OCI-LY7 (cell line): ENCODE data around the gene TSACC. TPM values are rescaled to one million over a fixed set of nuclear protein-coding genes. Genes with fewer than 3 reads are reported as not detected.

ENCODE experiments used
- BruUV-seq: library from RNA; stranded (reverse); fragments of 400-500 nt; replicated peaks from 2 replicates; lab custom pipeline; 2021; lab: Mats Ljungman, UMichigan
- CTCF ChIA-PET: fragments of 300-600 bp; sonication (Branson Sonifier 250); formaldehyde crosslinking; loops from one replicate; lab custom pipeline; 2022; ENCODE audit warnings: antibody characterized with exemption; ENCODE audit not compliant: unreplicated experiment; lab: Charles Lee
- POLR2A ChIA-PET: fragments of 300-600 bp; sonication (Branson Sonifier 250); formaldehyde crosslinking; loops from one replicate; lab custom pipeline; 2022; ENCODE audit warnings: antibody characterized with exemption; lab: Charles Lee
- DNase-seq: peaks from one replicate; pipeline ENCODE4 v3.0.0-alpha.2; 2015; ENCODE audit warnings: low spot score
- H2AFZ ChIP-seq: fragments of 200-600 bp; sonication (generic), shearing (Covaris generic); 2 replicates; pipeline ENCODE4 v1.6.1; 2014; ENCODE audit warnings: mild to moderate bottlenecking, antibody characterized with exemption, low read length, moderate library complexity
- H3K27ac ChIP-seq: fragments of 200-600 bp; sonication (generic); 2 replicates; pipeline ENCODE4 v1.5.1; 2014; ENCODE audit warnings: mixed run types, low read depth, mild to moderate bottlenecking, moderate library complexity, low read length, inconsistent platforms; ENCODE audit not compliant: poor library complexity, severe bottlenecking
- H3K36me3 ChIP-seq: fragments of 200-600 bp; sonication (generic); 2 replicates; pipeline ENCODE4 v1.6.1; 2014; ENCODE audit warnings: mild to moderate bottlenecking, antibody characterized with exemption, low read length, moderate library complexity, mixed read lengths; ENCODE audit not compliant: insufficient read depth
- H3K4me1 ChIP-seq: fragments of 200-600 bp; sonication (generic); 2 replicates; pipeline ENCODE4 v1.5.1; 2014; ENCODE audit warnings: mild to moderate bottlenecking, low read length; ENCODE audit not compliant: insufficient read depth, poor library complexity, severe bottlenecking
- H3K4me2 ChIP-seq: fragments of 200-600 bp; sonication (generic); 2 replicates; pipeline ENCODE4 v1.6.1; 2014; ENCODE audit warnings: mild to moderate bottlenecking, low read length
- H3K4me3 ChIP-seq: fragments of 200-600 bp; sonication (generic); 2 replicates; pipeline ENCODE4 v1.5.1; 2014; ENCODE audit warnings: mild to moderate bottlenecking, low read depth, low read length; ENCODE audit not compliant: poor library complexity, severe bottlenecking
- H3K79me2 ChIP-seq: fragments of 200-600 bp; sonication (generic); 2 replicates; pipeline ENCODE4 v1.6.1; 2016; ENCODE audit warnings: low read depth, mild to moderate bottlenecking, low read length, moderate library complexity, mixed read lengths; ENCODE audit not compliant: insufficient read depth
- H3K9me2 ChIP-seq: fragments of 200-600 bp; sonication (generic); 2 replicates; pipeline ENCODE4 v1.6.1; 2016; ENCODE audit warnings: mild to moderate bottlenecking, low read length, mixed read lengths; ENCODE audit not compliant: insufficient read depth
- H3K9me3 ChIP-seq: fragments of 200-600 bp; sonication (generic); 2 replicates; pipeline ENCODE4 v1.6.1; 2014; ENCODE audit warnings: mild to moderate bottlenecking, mixed run types, low read length, mixed read lengths
- H4K20me1 ChIP-seq: fragments of 200-600 bp; sonication (generic); 2 replicates; pipeline ENCODE4 v1.6.1; 2014; ENCODE audit warnings: mild to moderate bottlenecking, antibody characterized with exemption, low read length, moderate library complexity, mixed read lengths; ENCODE audit not compliant: insufficient read depth
- EZH2phosphoT487 ChIP-seq: fragments of 200-600 bp; sonication (generic); IDR thresholded peaks from 2 replicates; pipeline ENCODE4 v1.6.1; 2018; ENCODE audit warnings: low read depth, borderline replicate concordance, mild to moderate bottlenecking, mixed run types, antibody characterized with exemption, low read length, moderate library complexity, mixed read lengths
- intact Hi-C: fragments of 100-400 bp; cut with micrococcal nuclease; formaldehyde crosslinking; loops from one replicate; pipeline ENCODE4 v1.10.0; 2022; ENCODE audit not compliant: unreplicated experiment
- total RNA-seq, 2 experiments: library from RNA; depleted of rRNA in 1 of 2; stranded (reverse); fragments of >200 nt in 1 of 2; shearing (Covaris generic) in 1 of 2; gene quantifications; 2 replicates each; pipeline ENCODE4 v1.2.3, GENCODE V29; 2014 to 2022
- TF ChIP-seq, protein P1 (sequence below): fragments of 200-600 bp; sonication (generic); conservative IDR thresholded peaks from 2 replicates; pipeline ENCODE4 v1.5.1; 2014; ENCODE audit warnings: mild to moderate bottlenecking, antibody characterized with exemption, low read length, moderate library complexity, mixed read lengths

TSACC gene
- total RNA-seq, 2 experiments from 2014 or later, result 2.0 to 2.3 TPM

GRCh38 chr1:156291226-156292061 lies 46.9 kb upstream of the TSACC start:
- Histone ChIP-seq H3K79me2 (no peaks in the 10 kb centered on the region), H3K4me2 (no peak overlapping the region), H3K9me3 (no peaks in the 10 kb centered on the region), H2AFZ (no peak overlapping the region), H3K4me3 (no peak overlapping the region), H3K9me2 (no peaks in the 10 kb centered on the region), H4K20me1 (no peaks in the 10 kb centered on the region), H3K27ac (no peak overlapping the region), H3K4me1 (no peaks in the 10 kb centered on the region), H3K36me3 (no peaks in the 10 kb centered on the region)
- CTCF ChIA-PET, result no interaction called here
- TF ChIP-seq, protein P1, sequence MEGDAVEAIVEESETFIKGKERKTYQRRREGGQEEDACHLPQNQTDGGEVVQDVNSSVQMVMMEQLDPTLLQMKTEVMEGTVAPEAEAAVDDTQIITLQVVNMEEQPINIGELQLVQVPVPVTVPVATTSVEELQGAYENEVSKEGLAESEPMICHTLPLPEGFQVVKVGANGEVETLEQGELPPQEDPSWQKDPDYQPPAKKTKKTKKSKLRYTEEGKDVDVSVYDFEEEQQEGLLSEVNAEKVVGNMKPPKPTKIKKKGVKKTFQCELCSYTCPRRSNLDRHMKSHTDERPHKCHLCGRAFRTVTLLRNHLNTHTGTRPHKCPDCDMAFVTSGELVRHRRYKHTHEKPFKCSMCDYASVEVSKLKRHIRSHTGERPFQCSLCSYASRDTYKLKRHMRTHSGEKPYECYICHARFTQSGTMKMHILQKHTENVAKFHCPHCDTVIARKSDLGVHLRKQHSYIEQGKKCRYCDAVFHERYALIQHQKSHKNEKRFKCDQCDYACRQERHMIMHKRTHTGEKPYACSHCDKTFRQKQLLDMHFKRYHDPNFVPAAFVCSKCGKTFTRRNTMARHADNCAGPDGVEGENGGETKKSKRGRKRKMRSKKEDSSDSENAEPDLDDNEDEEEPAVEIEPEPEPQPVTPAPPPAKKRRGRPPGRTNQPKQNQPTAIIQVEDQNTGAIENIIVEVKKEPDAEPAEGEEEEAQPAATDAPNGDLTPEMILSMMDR, result no peak
- TF ChIP-seq EZH2phosphoT487, result no peak
- intact Hi-C loops, result no loop called here
- no peak for DNase-seq
- POLR2A ChIA-PET, result interaction anchor here (0.5 kb wide), 1 partner anchor 80 kb away, joined by 3 read pairs; no protein-coding TSS in a partner anchor
- no TSS peak for BruUV-seq

DNA sequence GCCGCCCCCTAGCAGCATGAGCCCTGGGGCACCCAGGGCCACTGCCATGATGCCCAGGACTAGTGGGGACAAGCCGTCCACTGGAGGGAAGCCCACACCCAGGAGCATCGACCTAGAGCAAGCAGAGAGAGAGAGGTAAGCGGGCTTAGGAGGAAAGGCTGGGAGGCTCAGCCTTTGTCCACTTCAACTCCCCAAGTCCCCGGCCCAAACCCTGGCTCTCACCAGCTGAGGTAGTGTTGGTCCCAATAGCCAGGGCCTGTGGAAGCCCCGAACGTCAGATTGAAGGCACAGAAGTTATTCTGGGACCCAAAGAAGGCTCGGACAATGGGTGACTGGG lies 45.3 kb upstream of the TSACC start:
- Histone ChIP-seq H2AFZ (no peak overlapping the region), H3K4me3 (no peak overlapping the region), H3K9me2 (no peaks in the 10 kb centered on the region), H3K4me1 (no peaks in the 10 kb centered on the region), H4K20me1 (no peaks in the 10 kb centered on the region), H3K36me3 (no peaks in the 10 kb centered on the region), H3K79me2 (no peaks in the 10 kb centered on the region), H3K27ac (no peak overlapping the region), H3K9me3 (no peaks in the 10 kb centered on the region), H3K4me2 (no peak overlapping the region)
- ChIA-PET POLR2A (no interaction called here), CTCF (no interaction called here)
- TF ChIP-seq EZH2phosphoT487, result no peak
- TF ChIP-seq, protein P1, result no peak
- DNase-seq, result no peak
- intact Hi-C loops, result no loop called here
- no TSS peak for BruUV-seq

DNA sequence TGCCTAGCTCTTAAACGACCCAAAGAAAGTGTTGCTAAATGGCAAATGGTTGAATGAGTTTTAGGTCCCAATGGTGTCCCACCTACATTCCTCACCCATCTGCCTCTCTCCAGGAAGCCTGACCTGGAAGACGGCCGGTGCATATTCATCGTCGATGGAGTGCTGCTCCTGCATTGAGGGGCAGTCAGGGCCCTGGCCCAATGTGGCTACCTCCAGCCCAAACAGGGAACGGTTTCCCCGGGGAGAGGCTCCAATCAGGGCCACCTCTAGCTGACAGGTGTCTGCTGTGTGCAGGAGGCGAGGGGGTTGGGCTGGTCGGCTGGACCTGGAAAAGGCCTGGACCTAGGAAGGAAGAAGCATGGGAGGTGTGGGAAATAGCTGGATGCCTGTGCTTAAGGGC lies 44.4 kb upstream of the TSACC start:
- H3K4me1 ChIP-seq, result no peaks in the 10 kb centered on the region
- no peak overlapping the region for H3K27ac ChIP-seq
- no peaks in the 10 kb centered on the region for H3K36me3 ChIP-seq
- TF ChIP-seq, protein P1, result no peak
- no peak for TF ChIP-seq EZH2phosphoT487
- H4K20me1 ChIP-seq, result no peaks in the 10 kb centered on the region
- no peak overlapping the region for H2AFZ ChIP-seq
- no peaks in the 10 kb centered on the region for H3K9me3 ChIP-seq
- H3K9me2 ChIP-seq, result no peaks in the 10 kb centered on the region
- POLR2A ChIA-PET, result no interaction called here
- CTCF ChIA-PET, result no interaction called here
- no peak overlapping the region for H3K4me2 ChIP-seq
- H3K4me3 ChIP-seq, result no peak overlapping the region
- intact Hi-C loops, result no loop called here
- DNase-seq, result no peak
- H3K79me2 ChIP-seq, result no peaks in the 10 kb centered on the region
- no TSS peak for BruUV-seq
